Hematopoietic multipotent progenitor cell treated with erythropoietin and hydrocortisone succinate and interleukin-3 and kit ligand, for 8 days (in vitro differentiated cells): ENCODE results near the gene NCSTN.
"Not testable (repeated sequence)": the region's sequence is repeated elsewhere in the genome, so short reads cannot be mapped to it uniquely, and the experiment has no call there.

Experiments
- DNase-seq: peaks from one replicate; pipeline ENCODE4 v3.0.0-alpha.2; 2015

NCSTN gene

GRCh38 chr1:160373696-160374095 lies 30.5 kb downstream of the NCSTN start:
- DNase-seq = no peak

- no peak for DNase-seq
Observed at GRCh38 chr1:160374306-160375110, 31.3 kb downstream of the NCSTN start.

- peak; percentile 14 for DNase-seq
Observed at GRCh38 chr1:160375788-160376524, 32.8 kb downstream of the NCSTN start.

GRCh38 chr1:160376525-160377131 lies 33.4 kb downstream of the NCSTN start:
- DNase-seq = peak; percentile 81

- no peak for DNase-seq
Observed at GRCh38 chr1:160377585-160378206, 34.5 kb downstream of the NCSTN start.

GRCh38 chr1:160384812-160385211 lies 41.6 kb downstream of the NCSTN start:
- not testable (repeated sequence) for DNase-seq

GRCh38 chr1:160388406-160388805 lies 45.2 kb downstream of the NCSTN start:
- DNase-seq = not testable (repeated sequence)

- DNase-seq = no peak
Observed at GRCh38 chr1:160394673-160395072, 51.5 kb downstream of the NCSTN start.

GRCh38 chr1:160397651-160398050 lies 54.5 kb downstream of the NCSTN start:
- DNase-seq = no peak

GRCh38 chr1:160398823-160399222 lies 55.6 kb downstream of the NCSTN start:
- DNase-seq = no peak

- no peak for DNase-seq
Observed at GRCh38 chr1:160399544-160400222, 56.5 kb downstream of the NCSTN start.

GRCh38 chr1:160400223-160400645 lies 57.1 kb downstream of the NCSTN start, which contains the start of gene VANGL2:
TSS of gene VANGL2 (plus strand) at chr1:160400564. CDS start at chr1:160415838, 15,274 bp downstream.
- peak; percentile 31 for DNase-seq

GRCh38 chr1:160400646-160401486 lies 57.7 kb downstream of the NCSTN start:
- DNase-seq = no peak

- DNase-seq = no peak
Observed at GRCh38 chr1:160401487-160401805, 58.3 kb downstream of the NCSTN start.

- no peak for DNase-seq
Observed at GRCh38 chr1:160402001-160402795, 59.0 kb downstream of the NCSTN start.

- DNase-seq = no peak
Observed at GRCh38 chr1:160403244-160403643, 60.1 kb downstream of the NCSTN start.

GRCh38 chr1:160404094-160404493 lies 60.9 kb downstream of the NCSTN start:
- no peak for DNase-seq

GRCh38 chr1:160405331-160405877 lies 62.2 kb downstream of the NCSTN start:
- DNase-seq = no peak

GRCh38 chr1:160406131-160406968 lies 63.2 kb downstream of the NCSTN start:
- no peak for DNase-seq
